Neural progenitor cell (in vitro differentiated cells): Measurements from ENCODE around the gene ZNF501. TPM values are rescaled to one million over a fixed set of nuclear protein-coding genes. Genes with fewer than 3 reads are reported as not detected.

ENCODE experiments used
- DNase-seq: peaks from one replicate; pipeline ENCODE4 v3.0.0-alpha.2; 2016; ENCODE audit warnings: low spot score
- H2AFZ ChIP-seq: fragments of 200-600 bp; sonication (generic); replicated peaks from 2 replicates; pipeline ENCODE4 v1.6.1; 2016; ENCODE audit warnings: antibody characterized with exemption
- H3F3A ChIP-seq: fragments of 200-600 bp; sonication (generic); 2 replicates; pipeline ENCODE4 v1.6.1; 2016; ENCODE audit warnings: antibody characterized with exemption, low read depth
- H3K27ac ChIP-seq: fragments of 200-600 bp; sonication (generic); 2 replicates; pipeline ENCODE4 v1.5.1; 2016; ENCODE audit warnings: mild to moderate bottlenecking
- H3K27me3 ChIP-seq: fragments of 200-600 bp; sonication (generic); 2 replicates; pipeline ENCODE4 v1.6.1; 2016; ENCODE audit warnings: mild to moderate bottlenecking, moderate library complexity
- H3K36me3 ChIP-seq: fragments of 200-600 bp; sonication (generic); 2 replicates; pipeline ENCODE4 v1.5.1; 2016
- H3K4me1 ChIP-seq: fragments of 200-600 bp; sonication (generic); 2 replicates; pipeline ENCODE4 v1.6.1; 2016; ENCODE audit warnings: mixed run types
- H3K4me2 ChIP-seq: fragments of 200-600 bp; sonication (generic); 2 replicates; pipeline ENCODE4 v1.6.1; 2016
- H3K4me3 ChIP-seq: fragments of 200-600 bp; sonication (generic); 2 replicates; pipeline ENCODE4 v1.5.1; 2016
- H3K79me2 ChIP-seq: fragments of 200-600 bp; sonication (generic); 2 replicates; pipeline ENCODE4 v1.6.1; 2016; ENCODE audit warnings: low read depth
- H3K9ac ChIP-seq: fragments of 200-600 bp; sonication (generic); 2 replicates; pipeline ENCODE4 v1.6.1; 2016
- H3K9me3 ChIP-seq: fragments of 200-600 bp; sonication (generic); 2 replicates; pipeline ENCODE4 v1.5.1; 2016; ENCODE audit warnings: low read depth
- H4K20me1 ChIP-seq: fragments of 200-600 bp; sonication (generic); 2 replicates; pipeline ENCODE4 v1.6.1; 2016; ENCODE audit warnings: low read depth
- H3K27ac Mint-ChIP-seq: 3 replicates; pipeline ENCODE4 v1.8.0; 2021; ENCODE audit warnings: mixed read lengths
- H3K27me3 Mint-ChIP-seq: 2 replicates; pipeline ENCODE4 v1.8.0; 2022; ENCODE audit warnings: low read depth, mild to moderate bottlenecking, inconsistent platforms, moderate library complexity, mixed read lengths; ENCODE audit not compliant: insufficient read depth
- H3K36me3 Mint-ChIP-seq: 3 replicates; pipeline ENCODE4 v1.8.0; 2021; ENCODE audit warnings: mixed read lengths
- H3K4me1 Mint-ChIP-seq: 3 replicates; pipeline ENCODE4 v1.8.0; 2021; ENCODE audit warnings: mixed read lengths
- H3K4me3 Mint-ChIP-seq: 3 replicates; pipeline ENCODE4 v1.8.0; 2021; ENCODE audit warnings: mild to moderate bottlenecking, moderate library complexity, mixed read lengths
- H3K9me3 Mint-ChIP-seq: 3 replicates; pipeline ENCODE4 v1.8.0; 2020; ENCODE audit warnings: mixed read lengths
- CTCF ChIP-seq: fragments of 200-600 bp; sonication (generic); IDR thresholded peaks from 2 replicates; pipeline ENCODE4 v1.5.1; 2017; ENCODE audit warnings: antibody characterized with exemption, mild to moderate bottlenecking
- EZH2 ChIP-seq: fragments of 200-600 bp; sonication (generic); IDR thresholded peaks from 2 replicates; pipeline ENCODE4 v1.6.1; 2017; ENCODE audit warnings: antibody characterized with exemption, mild to moderate bottlenecking, moderate library complexity
- EZH2phosphoT487 ChIP-seq: fragments of 200-600 bp; sonication (generic); IDR thresholded peaks from 2 replicates; pipeline ENCODE4 v1.6.1; 2017; ENCODE audit warnings: antibody characterized with exemption
- total RNA-seq: library from RNA; depleted of rRNA; stranded (reverse); fragments of >200 nt; gene quantifications from 2 replicates; pipeline ENCODE4 v1.2.3, GENCODE V29; 2015; ENCODE audit warnings: low replicate concordance

ZNF501 gene
- total RNA-seq, 1 donor from 2014 or later = 12.6 TPM

DNA sequence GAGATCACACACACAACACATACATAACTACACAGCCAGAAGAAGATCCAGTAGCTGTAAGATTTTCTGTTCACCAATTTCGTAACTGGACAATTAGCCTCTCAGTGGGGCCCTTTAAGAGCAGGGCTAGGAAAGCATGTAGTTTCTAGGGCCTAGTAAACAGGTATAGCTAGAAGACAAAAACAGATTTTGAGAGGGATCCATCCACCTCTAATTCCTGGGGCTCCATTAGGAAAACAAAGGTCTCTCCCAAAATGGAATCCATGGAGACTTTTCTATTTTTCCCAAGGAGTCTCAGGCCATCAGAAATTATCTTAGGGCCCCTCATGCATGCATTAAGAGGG, 42.6 kb downstream of the ZNF501 start:
- no peak overlapping the region for H3K27ac Mint-ChIP-seq
- DNase-seq = peak; percentile 8
- H3K9ac ChIP-seq = no peak overlapping the region
- H3K9me3 Mint-ChIP-seq = peaks cover 70% of the 10 kb centered on the region
- H3K79me2 ChIP-seq = peaks cover 75% of the 10 kb centered on the region
- no peak overlapping the region for H3K27ac ChIP-seq
- H3K36me3 Mint-ChIP-seq = peaks cover 65% of the 10 kb centered on the region
- no peak overlapping the region for H3K4me3 ChIP-seq
- H3K27me3 ChIP-seq = no peaks in the 10 kb centered on the region
- no peaks in the 10 kb centered on the region for H3K4me1 ChIP-seq
- H3K4me2 ChIP-seq = no peak overlapping the region
- no peak overlapping the region for H2AFZ ChIP-seq
- H3K27me3 Mint-ChIP-seq = no peaks in the 10 kb centered on the region
- no peak overlapping the region for H3K4me3 Mint-ChIP-seq
- H4K20me1 ChIP-seq = no peaks in the 10 kb centered on the region
- no peaks in the 10 kb centered on the region for H3F3A ChIP-seq
- TF ChIP-seq CTCF = no peak
- TF ChIP-seq EZH2phosphoT487 = no peak
- no peak for TF ChIP-seq EZH2
- no peaks in the 10 kb centered on the region for H3K4me1 Mint-ChIP-seq
- H3K36me3 ChIP-seq = peaks cover 39% of the 10 kb centered on the region
- H3K9me3 ChIP-seq = peaks cover 30% of the 10 kb centered on the region

- H2AFZ ChIP-seq = no peak overlapping the region
- Mint-ChIP-seq H3K36me3 (peaks cover 34% of the 10 kb centered on the region), H3K4me3 (no peak overlapping the region), H3K9me3 (no peaks in the 10 kb centered on the region), H3K4me1 (no peaks in the 10 kb centered on the region), H3K27me3 (no peaks in the 10 kb centered on the region), H3K27ac (no peak overlapping the region)
- no peak overlapping the region for H3K4me3 ChIP-seq
- H3K27me3 ChIP-seq = no peaks in the 10 kb centered on the region
- H3K27ac ChIP-seq = no peak overlapping the region
- TF ChIP-seq CTCF (no peak), EZH2 (no peak), EZH2phosphoT487 (no peak)
- no peak for DNase-seq
- H3K4me1 ChIP-seq = no peaks in the 10 kb centered on the region
- H3K36me3 ChIP-seq = peaks cover 8% of the 10 kb centered on the region
- no peaks in the 10 kb centered on the region for H4K20me1 ChIP-seq
- no peaks in the 10 kb centered on the region for H3F3A ChIP-seq
- no peak overlapping the region for H3K9ac ChIP-seq
- no peaks in the 10 kb centered on the region for H3K79me2 ChIP-seq
- no peaks in the 10 kb centered on the region for H3K9me3 ChIP-seq
- H3K4me2 ChIP-seq = no peak overlapping the region
Measured at GRCh38 chr3:44782891-44783290, 53.5 kb downstream of the ZNF501 start.

Other genes with a start within 250 kb of the ZNF501 start
- gene ZKSCAN7, start 174.4 kb upstream of the ZNF501 start, total RNA-seq = 14.1 and 18.7 TPM in 2 replicates
- 14.7 and 26.7 TPM in 2 replicates for gene ZNF660, start 144.7 kb upstream of the ZNF501 start, total RNA-seq
- gene ZNF197, start 104.6 kb upstream of the ZNF501 start, total RNA-seq = 38.7 and 49.1 TPM in 2 replicates
- gene ZNF35, start 80.9 kb upstream of the ZNF501 start, total RNA-seq = 23.4 and 29.8 TPM in 2 replicates
- gene ZNF502, start 17.0 kb upstream of the ZNF501 start, total RNA-seq = 3.6 and 5.1 TPM in 2 replicates
- gene KIAA1143, start 32.0 kb downstream of the ZNF501 start, total RNA-seq = 48.9 and 73.6 TPM in 2 replicates
- 46.2 and 83.4 TPM in 2 replicates for gene KIF15, start 32.2 kb downstream of the ZNF501 start, total RNA-seq
- gene TMEM42, start 132.3 kb downstream of the ZNF501 start, total RNA-seq = 10.1 and 17.7 TPM in 2 replicates
- gene TGM4, start 145.0 kb downstream of the ZNF501 start, total RNA-seq = 0.04 and 0.12 TPM in 2 replicates
- 41.2 and 65.8 TPM in 2 replicates for gene ZDHHC3, start 246.5 kb downstream of the ZNF501 start, total RNA-seq
- 86.6 and 88.7 TPM in 2 replicates for gene EXOSC7, start 246.6 kb downstream of the ZNF501 start, total RNA-seq